Measurements from ENCODE around the gene SLC25A45. TPM values are rescaled to one million over a fixed set of nuclear protein-coding genes. Genes with fewer than 3 reads are reported as not detected.

The SLC25A45 gene
- total RNA-seq, 4 donors from 2014 or later, result 0.82 to 7.3 (median 6.8) TPM

- no peak for TF ChIP-seq CTCF (IDR thresholded peaks at IDR 0.05; ENCODE audit: low read depth)
These were observed 8.4 kb downstream of the SLC25A45 start for GRCh38 chr11:65373839-65374580.

- TF ChIP-seq CTCF (IDR thresholded peaks at IDR 0.05; ENCODE audit: low read depth), result no peak
These were observed 11.8 kb downstream of the SLC25A45 start for GRCh38 chr11:65370659-65371049.

- TF ChIP-seq CTCF (IDR thresholded peaks at IDR 0.05; ENCODE audit: low read depth), result no peak
These were observed 16.1 kb downstream of the SLC25A45 start for GRCh38 chr11:65366340-65366773.

- TF ChIP-seq CTCF (IDR thresholded peaks at IDR 0.05; ENCODE audit: low read depth), result no peak
These were observed 18.7 kb downstream of the SLC25A45 start for GRCh38 chr11:65363770-65364169.

GRCh38 chr11:65362966-65363365 lies 19.5 kb downstream of the SLC25A45 start:
- no peak for TF ChIP-seq CTCF (IDR thresholded peaks at IDR 0.05; ENCODE audit: low read depth)

- TF ChIP-seq CTCF (IDR thresholded peaks at IDR 0.05; ENCODE audit: low read depth), result no peak
These were observed 20.0 kb downstream of the SLC25A45 start for GRCh38 chr11:65362320-65362931.

GRCh38 chr11:65357856-65358356 lies 24.5 kb downstream of the SLC25A45 start:
- TF ChIP-seq CTCF (IDR thresholded peaks at IDR 0.05; ENCODE audit: low read depth), result no peak
